ENCODE results near the gene KRTAP12-1. TPM values are rescaled to one million over a fixed set of nuclear protein-coding genes. Genes with fewer than 3 reads are reported as not detected.
"Not testable (repeated sequence)": the region's sequence is repeated elsewhere in the genome, so short reads cannot be mapped to it uniquely, and the experiment has no call there.

Gene KRTAP12-1
- total RNA-seq, 2 experiments from 2014 or later: not detected

DNA sequence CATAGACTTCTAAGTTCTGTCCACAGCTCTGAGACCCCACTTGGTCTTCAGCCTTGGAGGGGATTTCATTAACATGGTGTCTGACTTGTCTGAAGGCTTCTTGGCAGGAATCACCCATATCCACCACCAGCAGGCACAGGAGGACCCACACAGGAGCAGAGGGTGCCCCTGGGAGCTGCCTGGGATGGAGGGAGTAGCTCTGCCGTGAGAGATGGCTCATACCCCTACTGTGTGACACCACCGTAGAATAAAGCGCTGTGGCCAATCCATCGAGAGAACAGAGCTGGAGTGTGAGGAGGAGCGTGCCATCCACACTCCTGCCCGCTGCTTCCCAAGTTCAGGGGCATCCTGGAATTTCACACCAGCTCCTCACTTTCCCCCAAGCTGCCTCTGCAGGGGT is 3.1 kb upstream of the KRTAP12-1 start:
- BruUV-seq (replicated peaks); H3K4me1 ChIP-seq (ENCODE audit: insufficient read depth, low read length, poor library complexity, severe bottlenecking); H3K4me3 ChIP-seq (ENCODE audit: low read depth, low read length, poor library complexity, severe bottlenecking); DNase-seq (ENCODE audit: low spot score); CTCF ChIA-PET (ENCODE audit: unreplicated experiment); H3K79me2 ChIP-seq (ENCODE audit: insufficient read depth, low read depth, low read length); H3K36me3 ChIP-seq (ENCODE audit: insufficient read depth, low read length); H4K20me1 ChIP-seq (ENCODE audit: insufficient read depth, low read length); H2AFZ ChIP-seq (ENCODE audit: low read length); H3K27ac ChIP-seq (ENCODE audit: low read depth, low read length, poor library complexity, severe bottlenecking); H3K9me3 ChIP-seq (ENCODE audit: low read length); H3K4me2 ChIP-seq (ENCODE audit: low read length); POLR2A ChIA-PET; H3K9me2 ChIP-seq (ENCODE audit: insufficient read depth, low read length); intact Hi-C loops (cut with micrococcal nuclease; ENCODE audit: unreplicated experiment): not testable (repeated sequence)

DNA sequence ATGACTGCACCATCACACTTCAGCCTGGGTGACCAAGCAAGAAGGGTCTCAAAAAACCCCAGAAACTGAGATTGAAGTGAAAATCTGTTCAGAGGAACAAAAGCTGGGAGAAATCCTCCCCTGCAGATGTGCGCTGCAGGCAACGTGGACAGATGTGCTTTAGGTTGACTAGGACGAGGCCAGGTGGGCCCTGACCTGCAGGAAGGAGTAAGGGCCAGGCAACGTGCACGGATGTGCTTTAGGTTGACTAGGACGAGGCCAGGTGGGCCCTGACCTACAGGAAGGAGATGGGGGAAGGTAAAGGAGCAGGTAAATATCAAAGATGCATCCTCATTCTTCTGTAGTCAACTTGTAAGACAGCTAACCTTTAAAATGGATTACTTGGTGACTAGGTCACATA is 2.5 kb upstream of the KRTAP12-1 start:
- Histone ChIP-seq H2AFZ (ENCODE audit: low read length) (no peak overlapping the region), H3K4me3 (ENCODE audit: low read depth, low read length, poor library complexity, severe bottlenecking) (no peak overlapping the region), H3K9me3 (ENCODE audit: low read length) (no peaks in the 10 kb centered on the region), H3K27ac (ENCODE audit: low read depth, low read length, poor library complexity, severe bottlenecking) (no peak overlapping the region), H3K4me2 (ENCODE audit: low read length) (no peak overlapping the region), H4K20me1 (ENCODE audit: insufficient read depth, low read length) (no peaks in the 10 kb centered on the region), H3K9me2 (ENCODE audit: insufficient read depth, low read length) (no peaks in the 10 kb centered on the region), H3K4me1 (ENCODE audit: insufficient read depth, low read length, poor library complexity, severe bottlenecking) (no peaks in the 10 kb centered on the region), H3K36me3 (ENCODE audit: insufficient read depth, low read length) (no peaks in the 10 kb centered on the region), H3K79me2 (ENCODE audit: insufficient read depth, low read depth, low read length) (no peaks in the 10 kb centered on the region)
- no peak for DNase-seq (ENCODE audit: low spot score)
- ChIA-PET POLR2A (no interaction called here), CTCF (ENCODE audit: unreplicated experiment) (no interaction called here)
- intact Hi-C loops (cut with micrococcal nuclease; ENCODE audit: unreplicated experiment): no loop called here
- BruUV-seq (replicated peaks): no TSS peak
- TF ChIP-seq CTCF (conservative IDR thresholded peaks at IDR 0.05; ENCODE audit: low read length) (no peak), EZH2phosphoT487 (IDR thresholded peaks at IDR 0.05; ENCODE audit: borderline replicate concordance, low read depth, low read length) (no peak)

GRCh38 chr21:44684077-44684476 is 2.1 kb upstream of the KRTAP12-1 start:
- Histone ChIP-seq H3K9me2 (ENCODE audit: insufficient read depth, low read length) (no peaks in the 10 kb centered on the region), H2AFZ (ENCODE audit: low read length) (no peak overlapping the region), H3K4me1 (ENCODE audit: insufficient read depth, low read length, poor library complexity, severe bottlenecking) (no peaks in the 10 kb centered on the region), H3K4me3 (ENCODE audit: low read depth, low read length, poor library complexity, severe bottlenecking) (no peak overlapping the region), H3K9me3 (ENCODE audit: low read length) (no peaks in the 10 kb centered on the region), H3K36me3 (ENCODE audit: insufficient read depth, low read length) (no peaks in the 10 kb centered on the region), H3K79me2 (ENCODE audit: insufficient read depth, low read depth, low read length) (no peaks in the 10 kb centered on the region), H3K4me2 (ENCODE audit: low read length) (no peak overlapping the region), H3K27ac (ENCODE audit: low read depth, low read length, poor library complexity, severe bottlenecking) (no peak overlapping the region), H4K20me1 (ENCODE audit: insufficient read depth, low read length) (no peaks in the 10 kb centered on the region)
- POLR2A ChIA-PET: no interaction called here
- CTCF ChIA-PET (ENCODE audit: unreplicated experiment): no interaction called here
- intact Hi-C loops (cut with micrococcal nuclease; ENCODE audit: unreplicated experiment): no loop called here
- DNase-seq (ENCODE audit: low spot score): no peak
- TF ChIP-seq CTCF (conservative IDR thresholded peaks at IDR 0.05; ENCODE audit: low read length): no peak
- TF ChIP-seq EZH2phosphoT487 (IDR thresholded peaks at IDR 0.05; ENCODE audit: borderline replicate concordance, low read depth, low read length): no peak
- BruUV-seq (replicated peaks): no TSS peak

All from OCI-LY7 (cell line).